Lower leg skin (tissue), 3 donors: ENCODE results near the gene NDUFS4.

ENCODE experiments used
- CTCF ChIP-seq, 3 donors: fragments of 450-650 bp; IDR thresholded peaks; one replicate each; pipeline ENCODE4 v1.5.1; 2016; ENCODE audit warnings: antibody characterized with exemption in 3 of 3, mild to moderate bottlenecking in 3 of 3, moderate library complexity in 2 of 3
- POLR2A ChIP-seq, 2 donors: fragments of 450-650 bp; IDR thresholded peaks; one replicate each; pipeline ENCODE4 v1.6.1; 2016 to 2017; ENCODE audit warnings: antibody characterized with exemption in 2 of 2, mild to moderate bottlenecking in 1 of 2, moderate library complexity in 1 of 2

GRCh38 chr5:53714667-53715010, 154.2 kb downstream of the NDUFS4 start:
- TF ChIP-seq CTCF (IDR thresholded peaks at IDR 0.05): no peak
- TF ChIP-seq POLR2A (IDR thresholded peaks at IDR 0.05): no peak
